SK-N-MC (cell line): Measurements from ENCODE around the gene DNAJB1.

Experiments used
- EZH2 ChIP-seq: fragments of 200-600 bp; sonication (generic); IDR thresholded peaks from one replicate; pipeline ENCODE4 v1.6.1; 2017; ENCODE audit warnings: antibody characterized with exemption
- FOXP2 ChIP-seq: optimal IDR thresholded peaks from 2 replicates; pipeline ENCODE3; 2011; ENCODE audit warnings: mild to moderate bottlenecking, moderate library complexity; ENCODE audit not compliant: insufficient read depth; ENCODE audit errors: extremely low read length, control extremely low read depth
- POLR2AphosphoS5 ChIP-seq: IDR thresholded peaks from 2 replicates; pipeline ENCODE4 v1.6.1; 2012; ENCODE audit warnings: mild to moderate bottlenecking, low read depth, low read length, borderline replicate concordance

DNA sequence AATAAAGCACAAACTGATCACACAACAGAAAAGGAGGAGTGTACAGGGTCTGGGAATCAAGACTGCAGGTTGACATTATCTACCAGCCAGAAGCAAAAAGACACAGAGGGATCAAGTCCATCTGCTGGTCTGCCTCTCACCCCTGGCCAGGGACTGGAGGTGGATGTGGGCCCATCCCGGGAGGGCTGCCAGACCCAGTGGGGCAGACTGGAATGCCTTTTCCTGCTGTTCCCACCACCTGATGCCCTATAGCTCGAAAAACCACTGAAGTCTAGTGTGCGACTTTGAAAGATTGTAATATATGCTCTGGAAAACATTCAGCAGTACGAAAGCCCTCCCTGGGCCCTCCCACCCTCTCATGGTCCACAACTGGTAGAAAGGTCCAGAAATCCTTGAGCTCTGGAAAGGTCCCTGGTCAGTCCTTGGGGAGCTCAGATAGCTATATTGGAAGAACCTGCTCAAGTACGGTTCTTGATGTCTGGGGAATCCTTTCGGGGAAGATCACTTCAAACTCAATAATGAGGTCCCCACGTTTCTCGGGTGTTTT lies 2.6 kb downstream of the DNAJB1 start:
- TF ChIP-seq POLR2AphosphoS5 (no peak), EZH2 (no peak), FOXP2 (no peak)
